DMS 273 (cell line): Measurements from ENCODE around the gene CCNQ.
A peak's percentile ranks its signal among the peaks of the same experiment; 100 is the strongest.
"Not testable (repeated sequence)": the region's sequence is repeated elsewhere in the genome, so short reads cannot be mapped to it uniquely, and the experiment has no call there.

Experiments used
- DNase-seq: peaks from one replicate; lab custom pipeline; 2025; ENCODE audit not compliant: unreplicated experiment; lab: John Stamatoyannopoulos, UW

Gene CCNQ

DNA sequence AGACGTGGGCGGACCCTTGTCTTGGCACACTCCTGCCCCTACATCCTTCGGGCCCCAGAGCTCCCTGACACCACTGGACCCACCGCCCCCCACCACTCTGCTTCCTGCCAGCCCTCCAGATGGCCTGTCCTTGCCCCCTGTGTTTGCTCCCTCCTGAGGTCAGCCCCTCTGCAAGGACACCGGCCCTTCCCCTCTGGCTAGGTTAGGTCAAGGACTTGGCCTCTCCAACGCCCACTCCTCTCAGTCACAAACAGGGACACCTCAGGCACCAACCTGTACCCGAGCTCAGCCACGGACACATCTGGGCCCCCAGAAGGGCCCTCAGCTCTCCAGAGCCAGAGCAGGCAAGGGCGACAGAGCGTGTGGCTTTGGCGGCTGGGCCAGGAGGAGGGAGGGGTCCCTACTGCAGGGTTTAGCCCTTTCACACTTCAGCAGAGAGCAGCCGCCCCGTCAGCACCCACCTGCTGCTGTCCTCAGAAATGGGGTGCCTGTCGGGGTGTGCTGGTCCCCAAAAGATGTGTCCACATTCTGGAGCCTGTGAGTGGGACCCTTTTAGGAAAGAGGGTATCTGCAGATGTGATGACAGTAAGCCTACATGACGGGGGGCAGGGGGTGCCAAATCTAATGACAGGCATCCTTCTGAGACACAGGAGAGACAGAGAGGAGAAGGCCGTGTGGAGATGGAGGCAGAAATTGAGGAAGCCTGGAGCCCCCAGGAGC, 24.5 kb upstream of the CCNQ start:
- no peak for DNase-seq

DNA sequence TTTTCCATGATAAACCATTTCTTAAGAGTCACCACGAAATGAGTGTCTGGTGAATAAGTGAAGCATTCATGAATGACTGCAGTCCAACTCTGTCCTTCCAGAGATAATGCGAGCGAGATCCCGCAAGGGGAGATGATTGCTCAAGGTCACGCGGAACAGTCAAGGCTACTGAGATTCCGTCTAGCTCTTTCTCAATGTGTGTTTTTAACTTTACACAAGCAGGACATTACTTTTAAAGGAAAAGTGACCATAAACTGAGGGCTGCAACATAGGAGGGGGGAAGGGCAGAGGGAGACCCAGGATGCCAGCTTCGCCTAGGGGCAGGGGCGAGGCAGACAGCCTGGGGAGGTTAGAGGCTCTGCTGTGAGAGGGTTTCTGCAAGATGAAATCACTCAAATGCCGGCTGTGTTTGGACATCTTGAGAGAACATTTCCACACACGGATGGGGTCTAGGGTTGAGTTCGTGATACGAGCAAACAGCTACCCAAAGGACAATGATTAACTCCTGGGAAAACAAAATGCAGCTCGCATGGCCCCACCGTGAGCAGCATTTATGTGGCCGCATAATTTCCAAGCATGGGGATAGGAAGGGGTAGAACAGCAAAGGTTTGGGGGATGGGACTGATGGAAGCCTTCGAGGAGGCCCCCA, 23.8 kb upstream of the CCNQ start:
- no peak for DNase-seq

DNA sequence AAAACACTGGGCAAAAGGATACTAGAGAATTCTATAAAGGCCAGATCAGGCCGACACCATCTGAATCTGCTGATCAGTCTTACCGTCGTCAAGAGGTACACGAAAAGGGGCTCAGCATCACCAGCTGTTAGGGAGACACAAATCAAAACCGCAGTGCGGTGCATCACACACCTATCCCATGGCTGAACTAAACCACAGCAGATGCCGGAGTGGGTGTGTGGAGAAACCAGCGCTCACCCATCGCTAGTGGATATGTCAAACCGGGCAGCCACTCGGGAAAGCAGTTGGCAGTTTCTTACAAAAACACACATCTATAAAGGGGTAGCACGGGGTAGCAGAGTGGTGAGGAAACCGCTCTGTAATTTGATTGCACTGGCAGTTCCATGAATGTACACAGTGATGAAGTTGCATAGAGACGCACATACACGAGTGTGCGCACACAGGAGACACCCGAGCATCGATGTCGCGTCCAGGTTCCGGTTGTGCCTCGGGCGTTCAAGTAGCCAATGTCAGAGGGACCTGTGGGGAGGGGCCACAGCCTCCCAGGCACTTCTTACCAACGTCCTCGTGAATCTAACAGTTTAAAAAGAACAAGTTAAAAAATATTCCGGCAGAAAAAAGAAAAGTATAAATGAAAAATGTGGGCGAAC, 23.1 kb upstream of the CCNQ start:
- DNase-seq = no peak

DNA sequence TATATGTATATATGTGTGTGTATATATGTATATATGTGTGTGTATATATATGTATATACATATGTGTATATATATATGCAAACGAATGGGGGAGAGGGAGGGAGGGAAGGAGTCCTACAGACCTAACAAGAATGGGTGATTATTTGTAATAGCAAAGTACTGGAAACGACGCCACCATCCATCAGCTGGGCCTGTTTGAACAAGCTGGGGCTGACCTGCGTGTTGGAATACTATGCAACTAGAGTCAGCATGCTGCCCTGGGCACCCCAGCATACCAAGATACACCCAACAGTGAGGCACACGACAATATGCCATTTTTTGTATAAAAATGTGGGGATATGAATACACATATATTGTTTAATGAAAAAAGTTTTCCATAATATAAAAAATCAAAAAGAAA, 21.6 kb upstream of the CCNQ start:
- no peak for DNase-seq

DNA sequence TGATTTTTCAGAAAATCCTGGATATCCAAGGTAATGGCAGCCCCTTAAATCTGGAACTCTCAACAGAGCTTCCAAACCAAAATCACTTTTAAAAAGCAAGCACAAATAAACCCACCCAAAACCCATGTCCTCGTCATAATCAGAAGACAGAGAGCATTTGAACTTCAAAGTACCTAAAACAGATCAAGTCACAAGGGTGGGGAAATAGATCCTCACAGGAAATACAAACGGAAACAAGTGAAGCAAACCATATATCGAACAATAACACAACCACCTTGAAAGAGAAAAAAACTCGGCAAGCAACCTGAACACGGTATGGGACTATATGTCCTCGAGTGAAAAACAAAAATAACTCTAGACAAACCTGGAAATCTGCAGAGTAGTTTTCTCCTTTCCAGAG, 15.9 kb upstream of the CCNQ start:
- DNase-seq = no peak

DNA sequence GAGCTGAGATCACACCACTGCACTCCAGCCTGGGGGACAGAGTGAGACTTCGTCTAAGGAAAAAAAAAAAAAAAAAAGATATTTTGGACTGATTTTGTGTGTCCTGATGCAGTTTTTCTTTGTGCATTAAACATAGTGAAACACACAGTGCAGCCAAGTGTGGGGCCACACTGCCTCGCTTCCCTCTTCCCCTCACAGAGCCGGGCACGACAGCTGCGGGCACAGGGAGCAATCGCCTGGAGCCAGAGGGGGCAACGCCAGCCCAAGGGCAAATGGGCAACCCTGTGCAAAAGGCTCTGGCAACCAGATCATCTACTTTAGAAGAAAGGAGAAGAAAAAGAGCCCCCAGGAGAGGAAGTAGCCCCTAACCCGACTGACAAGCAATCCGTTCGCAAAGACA, 13.5 kb upstream of the CCNQ start:
- no peak for DNase-seq

DNA sequence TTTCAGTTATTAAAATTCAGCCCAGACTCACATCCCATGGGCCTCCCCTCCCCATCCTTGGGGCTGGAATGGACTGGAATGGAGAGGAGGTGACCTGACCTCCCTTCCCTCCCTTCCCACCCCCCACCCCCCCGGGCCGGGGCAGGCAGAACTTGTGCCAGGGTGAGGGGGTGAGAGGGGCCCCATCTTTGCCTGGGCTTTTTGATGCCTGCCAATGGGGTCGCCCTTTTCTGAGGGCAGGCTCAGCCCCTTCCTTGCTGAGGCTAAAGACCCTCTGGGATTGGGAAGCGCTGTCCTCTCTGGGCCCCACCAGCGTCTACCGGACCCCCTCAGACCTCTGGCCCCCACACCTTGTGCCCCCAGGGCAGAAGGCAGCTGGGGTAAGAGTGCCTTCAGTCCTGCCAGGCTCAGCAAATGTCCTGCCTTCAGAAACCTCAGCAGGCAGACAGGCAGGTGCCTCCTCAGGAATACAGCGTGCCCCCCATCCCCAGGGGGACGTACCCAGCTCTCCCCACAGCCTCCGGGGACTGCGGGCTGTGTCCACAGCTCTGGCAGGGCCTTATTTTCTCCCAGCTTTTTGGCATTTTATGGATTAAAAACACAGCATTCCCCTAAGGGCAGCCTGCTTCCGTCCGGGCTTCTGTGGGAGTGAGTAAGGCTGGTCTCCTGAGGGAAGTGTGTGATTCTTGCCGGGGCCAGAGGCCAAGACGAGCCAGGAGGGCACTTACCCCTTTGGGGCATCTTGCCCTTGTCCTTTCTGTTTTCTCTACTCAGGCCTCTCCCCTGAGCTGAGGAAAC, 12.6 kb upstream of the CCNQ start:
- DNase-seq = no peak

DNA sequence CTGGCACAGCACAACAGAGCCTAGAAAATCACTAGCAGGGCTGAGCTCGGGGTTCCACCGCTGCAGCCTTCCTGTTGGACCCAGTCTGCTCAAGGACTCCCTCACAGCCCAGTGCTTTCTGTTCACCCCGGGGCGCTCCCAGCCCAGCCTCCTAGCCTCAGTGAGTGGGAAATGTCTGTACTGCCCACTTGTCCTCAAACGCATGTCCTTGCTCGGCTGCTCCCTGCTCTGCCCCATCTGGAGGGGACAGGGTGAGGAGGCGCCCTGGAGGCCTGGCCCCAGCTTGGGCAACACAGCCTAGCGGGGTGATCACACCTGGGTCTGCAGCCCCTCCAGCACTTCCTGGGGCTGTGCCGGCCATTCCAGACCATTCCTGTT, 11.9 kb upstream of the CCNQ start:
- DNase-seq = no peak

DNA sequence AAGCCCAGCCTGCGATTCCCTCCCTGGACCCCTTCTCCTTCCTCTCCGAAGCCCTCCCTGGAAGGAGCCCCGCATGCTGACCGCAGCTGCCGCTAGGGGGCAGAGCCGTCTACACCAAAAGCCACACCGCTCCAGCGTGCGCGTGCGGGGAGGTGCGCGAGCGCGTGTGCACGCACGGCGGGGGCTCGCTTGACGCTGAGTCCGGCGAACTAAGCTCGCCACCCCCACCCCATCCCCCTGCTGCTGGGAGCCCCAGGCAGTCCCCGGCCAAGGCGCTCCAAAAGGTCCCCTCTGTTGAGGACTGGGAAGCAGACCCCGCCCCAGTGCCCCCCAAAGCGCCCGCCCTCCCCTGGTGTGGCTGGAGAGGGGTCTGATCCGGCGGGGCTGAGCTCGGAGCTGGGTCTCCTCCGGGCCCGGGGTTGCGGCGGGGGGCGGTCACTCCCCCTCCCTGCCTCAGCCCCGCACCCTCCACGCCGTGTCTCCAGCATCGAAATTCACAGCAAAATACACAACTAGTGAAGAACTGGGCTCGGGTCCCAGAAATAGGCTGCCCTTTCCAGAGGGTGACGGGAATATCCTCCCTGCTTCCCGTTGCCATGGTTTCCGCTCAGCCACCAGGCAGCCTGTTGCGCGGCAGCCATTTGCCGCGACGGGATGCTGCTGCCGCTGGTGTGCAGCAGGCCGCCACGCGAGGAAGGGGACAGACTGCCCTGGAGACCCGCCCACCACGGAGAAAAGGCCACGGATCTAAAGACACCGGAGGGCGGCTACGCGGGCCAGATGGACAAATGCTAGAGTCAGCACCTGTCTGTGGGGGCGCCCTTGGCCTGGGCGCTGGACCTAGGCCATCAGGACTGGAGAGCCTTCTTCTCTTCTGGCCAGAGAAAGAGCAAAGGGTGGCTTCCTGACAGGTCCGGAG, 11.2 kb upstream of the CCNQ start:
- DNase-seq = peak; percentile 95

DNA sequence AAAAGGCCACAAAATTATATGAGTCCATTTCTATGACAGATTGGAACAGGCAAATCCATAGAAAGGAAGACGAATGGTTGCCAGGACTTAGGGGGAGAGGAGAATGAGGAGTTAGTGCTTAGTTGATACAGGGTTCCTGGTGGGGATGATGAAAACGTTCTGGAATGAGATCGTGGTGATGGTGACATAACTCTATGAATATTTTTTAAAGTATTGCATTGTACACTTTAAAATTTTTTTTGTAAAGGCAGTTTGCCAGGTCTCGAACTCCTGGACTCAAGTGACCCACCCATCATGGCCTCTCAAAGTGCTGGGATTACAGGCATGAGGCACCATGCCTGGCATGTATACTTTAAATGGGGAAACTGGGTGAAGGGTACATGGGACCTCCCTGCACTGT, 9.9 kb upstream of the CCNQ start:
- no peak for DNase-seq

DNA sequence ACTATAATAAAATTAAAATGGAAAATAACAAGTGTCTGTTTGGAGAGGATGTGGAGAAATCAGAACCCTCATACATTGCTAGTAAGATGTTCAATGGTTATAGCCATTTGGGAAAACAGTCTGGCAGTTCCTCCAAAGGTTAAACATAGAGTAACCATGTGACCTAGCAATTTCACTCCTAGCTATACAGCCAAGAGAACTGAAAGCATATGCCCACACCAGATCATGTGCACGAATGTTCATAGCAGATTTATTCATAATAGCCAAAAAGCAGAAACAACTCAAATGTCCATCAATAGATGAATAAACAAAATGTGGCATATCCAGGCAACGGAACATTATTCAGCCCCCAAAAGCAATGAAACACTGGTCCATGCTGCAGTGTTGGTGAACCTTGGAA, 9.4 kb upstream of the CCNQ start:
- no peak for DNase-seq

DNA sequence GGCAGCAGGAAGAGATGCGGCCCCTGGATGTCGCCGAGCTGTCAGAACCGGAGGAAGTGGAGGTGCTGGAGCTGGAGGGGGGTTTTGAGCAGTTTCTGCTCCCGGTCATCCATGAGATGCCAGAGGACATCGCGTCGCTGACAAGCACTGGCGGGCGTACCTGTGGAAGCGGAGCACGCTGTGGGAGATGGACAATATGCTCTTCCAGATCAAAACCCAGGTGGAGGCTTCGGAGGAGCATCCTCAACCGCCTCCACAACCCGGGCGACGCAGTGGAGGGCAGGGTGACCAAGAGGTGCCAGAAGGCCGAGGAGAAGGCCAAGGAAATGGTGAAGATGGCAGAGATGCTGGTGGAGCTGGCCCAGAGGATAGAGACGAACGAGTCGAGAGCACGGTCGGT, 7.6 kb upstream of the CCNQ start:
- DNase-seq = no peak

DNA sequence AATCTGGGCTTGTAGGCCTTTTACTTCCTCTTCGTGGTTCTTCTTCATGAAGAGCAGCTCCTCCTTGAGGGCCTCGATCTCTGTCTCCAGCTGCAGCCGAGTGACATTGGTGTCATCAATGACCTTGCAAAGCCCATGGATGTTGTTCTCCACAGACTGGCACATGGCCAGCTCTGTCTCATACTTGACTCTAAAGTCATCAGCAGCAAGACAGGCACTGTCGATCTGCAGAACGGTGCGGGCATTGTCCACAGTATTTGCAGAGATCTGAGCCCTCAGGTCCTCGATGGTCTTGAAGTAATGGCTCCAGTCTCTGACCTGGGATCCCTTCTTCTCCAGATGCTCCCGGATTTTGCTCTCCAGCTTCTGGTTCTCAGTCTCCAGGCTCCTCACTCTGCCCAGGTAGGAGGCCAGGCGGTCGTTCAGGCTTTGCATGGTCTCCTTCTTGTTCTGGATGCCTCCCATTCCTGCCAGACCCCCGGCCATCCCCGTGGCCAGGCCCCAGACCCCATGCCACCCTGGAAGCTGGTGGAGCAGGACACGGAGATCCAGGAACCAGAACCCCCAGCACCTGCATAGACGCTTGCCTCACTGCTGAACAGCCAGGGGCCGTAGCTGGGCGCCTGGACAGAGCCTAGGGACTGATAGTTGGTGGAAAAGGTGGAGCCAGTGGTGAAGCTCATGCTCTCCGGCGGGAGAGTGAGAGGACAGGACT, 5.9 kb upstream of the CCNQ start:
- DNase-seq = not testable (repeated sequence)

DNA sequence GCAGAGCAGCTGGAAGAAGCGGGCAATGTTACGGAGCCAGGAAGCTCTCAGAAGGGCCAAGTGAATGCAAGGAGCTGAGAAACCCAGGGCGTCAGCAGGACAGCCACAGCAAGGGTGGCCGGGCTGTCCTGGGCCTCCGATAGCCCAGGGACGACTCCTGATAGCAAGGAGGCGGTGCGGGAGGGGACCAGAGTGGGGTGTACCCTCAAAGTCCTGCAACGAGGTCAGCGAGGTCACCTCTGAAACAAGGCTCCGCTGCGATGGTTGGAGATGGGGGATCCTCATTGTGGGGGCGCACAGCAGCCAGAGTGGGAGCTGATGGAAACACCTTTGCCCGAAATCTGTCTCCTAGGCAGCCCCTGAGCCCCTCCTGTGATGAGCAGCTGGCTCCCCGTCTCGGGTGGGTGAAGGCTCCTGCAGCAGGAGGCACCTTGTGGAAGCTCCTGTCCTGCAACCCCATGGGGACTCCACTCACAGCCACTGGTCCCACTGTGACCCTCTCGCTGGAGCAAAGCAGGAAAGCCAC, 4.3 kb upstream of the CCNQ start:
- DNase-seq = no peak

DNA sequence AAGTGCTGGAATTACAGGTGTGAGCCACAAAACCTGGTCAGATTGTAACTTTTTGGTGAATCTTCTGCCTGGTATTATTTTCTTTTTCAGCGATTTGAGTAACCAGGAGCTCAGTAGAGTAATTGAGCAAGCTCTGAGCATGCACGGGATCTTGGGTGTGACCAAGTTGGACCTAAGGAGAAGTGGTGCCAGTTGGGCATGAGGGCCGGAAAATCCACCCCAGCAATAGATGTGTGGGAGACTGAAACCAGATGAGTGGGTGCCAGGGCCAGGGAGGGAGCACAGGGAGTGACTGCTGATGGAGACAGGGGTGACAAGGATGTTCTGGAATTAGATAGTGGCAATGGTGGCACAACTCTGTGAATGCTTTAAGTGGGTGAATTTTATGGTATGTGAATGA, 3.7 kb upstream of the CCNQ start:
- DNase-seq = no peak

DNA sequence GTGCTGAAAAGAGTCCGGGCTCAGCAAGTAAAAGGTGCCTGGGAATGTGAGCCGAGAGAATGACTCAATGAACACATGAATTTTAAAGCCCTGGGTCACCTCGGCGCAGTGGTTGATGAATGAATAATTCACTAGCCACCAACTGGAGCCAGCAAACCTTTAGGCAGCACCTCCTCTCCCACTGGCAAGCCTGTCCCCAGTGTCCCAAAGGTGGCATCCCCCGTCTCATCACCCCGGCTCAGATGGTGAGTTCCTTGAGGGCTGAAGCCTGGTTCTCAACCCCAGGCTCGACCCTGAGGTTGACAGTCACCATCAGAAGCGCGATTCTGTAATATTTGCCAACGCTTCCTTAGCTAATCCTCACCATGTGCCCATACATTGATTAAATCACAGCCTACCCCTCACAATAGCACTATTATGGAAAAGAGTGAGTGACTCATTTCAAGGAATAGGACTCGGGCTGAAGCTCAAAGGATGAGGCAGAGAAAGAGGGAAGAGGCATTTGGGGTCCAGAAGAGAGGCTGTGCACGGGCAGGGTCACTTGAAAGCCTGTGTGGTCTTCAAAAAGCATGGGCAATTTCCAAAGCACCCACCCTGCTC, 2.7 kb upstream of the CCNQ start:
- DNase-seq = no peak

DNA sequence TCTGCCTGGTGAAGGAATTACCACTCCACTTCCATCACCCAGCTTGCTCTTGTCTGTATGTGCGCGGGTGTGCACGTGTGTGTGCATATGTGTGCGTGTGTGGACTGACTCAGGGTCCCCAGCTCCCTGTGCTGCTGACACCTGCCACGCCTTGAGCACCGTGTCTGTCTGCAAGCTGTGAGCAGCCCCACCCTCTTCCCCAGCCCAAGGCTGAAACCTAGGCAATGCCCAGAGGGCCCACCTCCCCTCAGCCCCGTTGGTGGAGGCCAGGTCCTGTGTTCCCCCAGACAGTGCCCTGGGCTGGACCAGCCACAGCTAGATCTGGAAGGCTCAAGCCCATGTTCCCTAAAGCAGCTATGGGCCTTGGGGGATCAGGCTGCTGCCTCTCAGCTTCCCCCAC, 2.0 kb upstream of the CCNQ start:
- no peak for DNase-seq

DNA sequence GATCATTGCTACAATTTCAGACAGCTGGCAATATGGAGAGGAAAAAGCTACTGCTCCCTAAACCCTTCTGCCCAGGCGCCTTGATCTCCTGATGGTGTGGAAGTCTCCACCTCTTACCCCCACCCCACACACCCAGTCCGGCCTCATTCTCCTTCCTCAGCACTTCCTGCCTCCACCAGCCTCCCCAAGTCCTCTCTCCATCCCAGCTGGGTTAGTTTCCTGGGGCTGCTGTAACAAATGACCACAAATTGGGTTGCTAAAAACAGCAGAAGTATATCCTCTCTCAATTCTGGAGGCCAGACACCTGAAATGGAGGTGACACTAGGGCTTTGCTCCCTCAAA, 1.1 kb upstream of the CCNQ start:
- peak; percentile 43 for DNase-seq

DNA sequence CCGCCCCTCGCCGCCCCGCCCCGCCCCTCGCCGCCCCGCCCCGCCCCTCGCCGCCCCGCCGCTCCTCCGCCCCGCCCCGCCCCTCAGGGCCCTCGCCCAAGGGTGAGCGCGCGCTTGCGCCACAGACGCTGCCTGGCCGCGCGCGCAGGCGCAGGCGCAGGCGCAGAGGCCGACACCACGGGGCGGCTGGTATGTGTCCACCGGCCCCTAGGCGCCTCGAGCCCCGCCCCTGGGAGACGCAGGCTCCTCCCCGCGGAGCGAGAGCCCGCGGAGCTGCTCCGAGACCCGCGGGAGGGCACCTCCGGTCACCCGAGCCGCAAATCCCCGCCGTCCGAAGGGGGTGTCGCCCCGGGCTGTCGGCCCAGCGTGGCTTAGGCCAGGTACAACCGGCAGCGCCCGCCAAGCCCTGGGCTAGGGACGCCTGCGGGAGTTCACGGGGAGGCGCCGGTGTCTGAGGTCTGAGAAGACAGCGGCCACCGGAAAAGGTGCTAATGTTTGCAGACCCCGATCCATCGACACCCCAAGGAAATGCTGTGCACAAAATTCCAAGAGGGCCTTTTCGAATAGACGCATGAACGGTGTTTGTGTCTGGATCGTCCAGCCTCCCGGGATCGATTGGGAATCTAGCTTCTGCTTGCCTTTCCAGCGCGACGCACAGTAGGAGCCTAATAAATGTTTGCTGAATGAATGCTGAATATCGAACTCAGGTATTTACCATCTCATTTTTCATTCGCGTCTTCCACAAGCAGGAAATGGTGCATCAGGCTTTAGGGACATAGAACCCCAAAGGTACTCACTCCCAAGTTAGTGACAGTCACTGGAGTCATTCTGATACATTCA, 473 bp upstream of the CCNQ start:
- DNase-seq = peak; percentile 95
